Activated CD8-positive, alpha-beta T cell treated with anti-CD3 and anti-CD28 coated beads, Interleukin-2, amount 10 ng/mL, durations not matched to agents 7 days and 5 days (primary cell): ENCODE data around the gene ACVR1B. TPM values are rescaled to one million over a fixed set of nuclear protein-coding genes. Genes with fewer than 3 reads are reported as not detected.

Experiments
- ATAC-seq: fragments of 150-1000 bp; cut with Tn5 transposase; one replicate; pipeline ENCODE4 v1.10.0; 2021; ENCODE audit warnings: moderate library complexity
- CTCF ChIA-PET: fragments of 350-600 bp; sonication (Branson Sonifier 250); formaldehyde crosslinking; loops from one replicate; lab custom pipeline; 2021; ENCODE audit warnings: antibody characterized with exemption; lab: Charles Lee
- POLR2A ChIA-PET: fragments of 350-600 bp; sonication (Branson Sonifier 250); formaldehyde crosslinking; loops from one replicate; lab custom pipeline; 2021; ENCODE audit warnings: antibody characterized with exemption; lab: Charles Lee
- DNase-seq: peaks from one replicate; pipeline ENCODE4 v3.0.0-alpha.2; 2020
- H3K27ac Mint-ChIP-seq: one replicate; pipeline ENCODE4 v1.8.0; 2021; ENCODE audit warnings: mild to moderate bottlenecking, mixed read lengths
- H3K27me3 Mint-ChIP-seq: one replicate; pipeline ENCODE4 v1.8.0; 2021; ENCODE audit warnings: low read depth, mixed read lengths
- H3K36me3 Mint-ChIP-seq: one replicate; pipeline ENCODE4 v1.8.0; 2021; ENCODE audit warnings: low read depth, mixed read lengths
- H3K4me1 Mint-ChIP-seq: one replicate; pipeline ENCODE4 v1.8.0; 2021; ENCODE audit warnings: low read depth, mixed read lengths
- H3K4me3 Mint-ChIP-seq: one replicate; pipeline ENCODE4 v1.8.0; 2021; ENCODE audit warnings: mild to moderate bottlenecking, mixed read lengths
- H3K9me3 Mint-ChIP-seq: one replicate; pipeline ENCODE4 v1.8.0; 2022; ENCODE audit warnings: mixed read lengths; ENCODE audit not compliant: insufficient read depth
- total RNA-seq, 2 experiments: library from RNA; stranded (reverse); gene quantifications; one replicate each; pipeline ENCODE4 v1.2.3, GENCODE V29; 2021

Gene ACVR1B
- total RNA-seq, 2 experiments from 2014 or later, result 7.8 to 8.8 TPM

GRCh38 chr12:52007158-52007921 lies 55.8 kb downstream of the ACVR1B start:
- DNase-seq (peak; percentile 51), ATAC-seq (peak; percentile 40)
- H3K9me3 Mint-ChIP-seq, result no peaks in the 10 kb centered on the region
- peak overlapping the region; percentile 85 for H3K27ac Mint-ChIP-seq
- H3K36me3 Mint-ChIP-seq, result peaks cover 8% of the 10 kb centered on the region
- H3K27me3 Mint-ChIP-seq, result peaks cover 14% of the 10 kb centered on the region
- ChIA-PET POLR2A (interaction anchor here (0.7 to 1.7 kb wide), 4 partner anchors 13 to 136 kb away, joined by 3 to 5 read pairs (median 3); no protein-coding TSS in a partner anchor), CTCF (interaction anchor here (3.0 to 12.9 kb wide), 2 partner anchors 14 to 15 kb away, joined by 15 to 301 read pairs; no protein-coding TSS in a partner anchor)
- peaks cover 32% of the 10 kb centered on the region for H3K4me1 Mint-ChIP-seq
- H3K4me3 Mint-ChIP-seq, result peak overlapping the region; percentile 87

GRCh38 chr12:52007982-52008510 lies 56.5 kb downstream of the ACVR1B start:
- Mint-ChIP-seq H3K27me3 (peaks cover 14% of the 10 kb centered on the region), H3K4me3 (peak overlapping the region; percentile 87), H3K9me3 (no peaks in the 10 kb centered on the region), H3K4me1 (peaks cover 32% of the 10 kb centered on the region), H3K27ac (peak overlapping the region; percentile 75), H3K36me3 (peaks cover 8% of the 10 kb centered on the region)
- ChIA-PET POLR2A (no interaction called here), CTCF (interaction anchor here (3.0 to 12.9 kb wide), 2 partner anchors 13 to 15 kb away, joined by 15 to 301 read pairs; no protein-coding TSS in a partner anchor)
- no peak for DNase-seq
- ATAC-seq, result no peak

- Mint-ChIP-seq H3K4me1 (peaks cover 28% of the 10 kb centered on the region), H3K4me3 (no peak overlapping the region), H3K36me3 (peaks cover 8% of the 10 kb centered on the region), H3K27ac (no peak overlapping the region), H3K9me3 (no peaks in the 10 kb centered on the region), H3K27me3 (peaks cover 14% of the 10 kb centered on the region)
- ATAC-seq (no peak), DNase-seq (no peak)
- ChIA-PET CTCF (interaction anchor here (3.0 to 12.9 kb wide), 2 partner anchors 12 to 17 kb away, joined by 15 to 301 read pairs; no protein-coding TSS in a partner anchor), POLR2A (no interaction called here)
Measured at GRCh38 chr12:52009081-52009751, 57.7 kb downstream of the ACVR1B start.

GRCh38 chr12:52010152-52010622 lies 58.7 kb downstream of the ACVR1B start:
- ChIA-PET CTCF (interaction anchor here (0.8 to 12.9 kb wide), 3 partner anchors 11 to 17 kb away, joined by 3 to 301 read pairs (median 4); no protein-coding TSS in a partner anchor), POLR2A (no interaction called here)

GRCh38 chr12:52010692-52011601 lies 59.4 kb downstream of the ACVR1B start:
- H3K4me3 Mint-ChIP-seq, result no peak overlapping the region

More at GRCh38 chr12:52010152-52010622, 58.7 kb downstream of the ACVR1B start:
- Mint-ChIP-seq H3K27ac (no peak overlapping the region), H3K36me3 (peaks cover 8% of the 10 kb centered on the region), H3K4me1 (peaks cover 28% of the 10 kb centered on the region), H3K27me3 (peaks cover 13% of the 10 kb centered on the region), H3K9me3 (no peaks in the 10 kb centered on the region), H3K4me3 (no peak overlapping the region)
- DNase-seq (no peak), ATAC-seq (no peak)

GRCh38 chr12:52011602-52012214 lies 60.2 kb downstream of the ACVR1B start:
- Mint-ChIP-seq H3K4me1 (peaks cover 23% of the 10 kb centered on the region), H3K4me3 (no peak overlapping the region), H3K9me3 (no peaks in the 10 kb centered on the region), H3K36me3 (peaks cover 8% of the 10 kb centered on the region), H3K27me3 (peaks cover 2% of the 10 kb centered on the region), H3K27ac (no peak overlapping the region)
- ATAC-seq (no peak), DNase-seq (no peak)
- ChIA-PET CTCF (interaction anchor here (1.1 to 12.9 kb wide), 2 partner anchors 10 to 18 kb away, joined by 3 to 301 read pairs; no protein-coding TSS in a partner anchor), POLR2A (no interaction called here)

More at GRCh38 chr12:52010692-52011601, 59.4 kb downstream of the ACVR1B start:
- peaks cover 8% of the 10 kb centered on the region for H3K36me3 Mint-ChIP-seq
- ChIA-PET CTCF (interaction anchor here (0.8 to 12.9 kb wide), 4 partner anchors 11 to 18 kb away, joined by 3 to 301 read pairs (median 4); no protein-coding TSS in a partner anchor), POLR2A (no interaction called here)
- H3K9me3 Mint-ChIP-seq, result no peaks in the 10 kb centered on the region
- H3K27me3 Mint-ChIP-seq, result peaks cover 8% of the 10 kb centered on the region
- H3K27ac Mint-ChIP-seq, result no peak overlapping the region
- no peak for DNase-seq
- no peak for ATAC-seq
- H3K4me1 Mint-ChIP-seq, result peaks cover 28% of the 10 kb centered on the region

GRCh38 chr12:52013626-52014310 lies 62.3 kb downstream of the ACVR1B start:
- Mint-ChIP-seq H3K36me3 (peaks cover 8% of the 10 kb centered on the region), H3K27ac (no peak overlapping the region), H3K9me3 (no peaks in the 10 kb centered on the region), H3K4me3 (no peak overlapping the region), H3K4me1 (peaks cover 7% of the 10 kb centered on the region), H3K27me3 (no peaks in the 10 kb centered on the region)
- POLR2A ChIA-PET, result no interaction called here
- CTCF ChIA-PET, result interaction anchor here (1.1 to 12.9 kb wide), 2 partner anchors 8 to 33 kb away, joined by 4 to 301 read pairs; no protein-coding TSS in a partner anchor
- ATAC-seq (no peak), DNase-seq (no peak)

- H3K27me3 Mint-ChIP-seq, result no peaks in the 10 kb centered on the region
- DNase-seq, result no peak
- H3K4me3 Mint-ChIP-seq, result no peak overlapping the region
- no peak overlapping the region for H3K27ac Mint-ChIP-seq
- H3K4me1 Mint-ChIP-seq, result peaks cover 3% of the 10 kb centered on the region
- no peak for ATAC-seq
- no peaks in the 10 kb centered on the region for H3K9me3 Mint-ChIP-seq
- POLR2A ChIA-PET, result no interaction called here
- CTCF ChIA-PET, result interaction anchor here (1.4 to 12.9 kb wide), 3 partner anchors 7 to 24 kb away, joined by 8 to 472 read pairs (median 301); no protein-coding TSS in a partner anchor
- H3K36me3 Mint-ChIP-seq, result peaks cover 8% of the 10 kb centered on the region
Measured at GRCh38 chr12:52014567-52015530, 63.4 kb downstream of the ACVR1B start.

- ChIA-PET CTCF (interaction anchor here (1.4 to 12.4 kb wide), 3 partner anchors 8 to 25 kb away, joined by 8 to 472 read pairs (median 301); partner anchors contain the start of gene TAMALIN), POLR2A (no interaction called here)
- peaks cover 8% of the 10 kb centered on the region for H3K36me3 Mint-ChIP-seq
- peaks cover 2% of the 10 kb centered on the region for H3K27me3 Mint-ChIP-seq
- ATAC-seq (no peak), DNase-seq (no peak)
- H3K27ac Mint-ChIP-seq, result no peak overlapping the region
- peaks cover 10% of the 10 kb centered on the region for H3K4me1 Mint-ChIP-seq
- H3K4me3 Mint-ChIP-seq, result no peak overlapping the region
- no peaks in the 10 kb centered on the region for H3K9me3 Mint-ChIP-seq
Measured at GRCh38 chr12:52015532-52016041, 64.1 kb downstream of the ACVR1B start.
